Measurements from ENCODE around the gene UTRN. TPM values are rescaled to one million over a fixed set of nuclear protein-coding genes. Genes with fewer than 3 reads are reported as not detected.
A peak's percentile ranks its signal among the peaks of the same experiment; 100 is the strongest.

UTRN gene
- total and polyA plus RNA-seq, 7 experiments from 2014 or later = 46.7 to 280 (median 148) TPM

GRCh38 chr6:144314562-144314961 lies 29.4 kb downstream of the UTRN start:
- intact Hi-C loops (cut with micrococcal nuclease) = no loop called here
- H3K27ac Mint-ChIP-seq = no peak overlapping the region
- H3K36me3 ChIP-seq (ENCODE audit: control insufficient read depth in 2 of 3, insufficient read depth in 3 of 3, low read length in 3 of 3) = no peaks in the 10 kb centered on the region
- H3K4me3 ChIP-seq (ENCODE audit: low read length) = no peak overlapping the region
- peaks cover 0 to 38% (median 3%) of the 10 kb centered on the region in 7 donors for H3K4me1 Mint-ChIP-seq
- no peaks in the 10 kb centered on the region for H3K27me3 ChIP-seq (ENCODE audit: control insufficient read depth in 2 of 2, insufficient read depth in 2 of 2, low read length in 2 of 2)
- ATAC-seq (no peak), DNase-seq (no peak)
- H3K36me3 Mint-ChIP-seq = peaks cover 0 to 4% (median 0%) of the 10 kb centered on the region in 5 donors
- no peak overlapping the region for H3K4me3 Mint-ChIP-seq
- H3K27me3 Mint-ChIP-seq = peaks cover 0 to 6% (median 0%) of the 10 kb centered on the region in 5 donors
- CTCF ChIA-PET = no interaction called here
- H3K4me1 ChIP-seq (ENCODE audit: control insufficient read depth in 2 of 2, insufficient read depth in 2 of 2, low read length in 2 of 2) = no peaks in the 10 kb centered on the region
- no peak overlapping the region for H3K27ac ChIP-seq (ENCODE audit: low read depth, low read length)
- POLR2A ChIA-PET = interaction anchor here (1.2 kb wide), 1 partner anchor 28 kb away, joined by 4 read pairs; no protein-coding TSS in a partner anchor
- H3K9me3 ChIP-seq (ENCODE audit: control insufficient read depth in 2 of 3, low read length in 3 of 3) = no peaks in the 10 kb centered on the region
- peaks cover 0 to 2% (median 0%) of the 10 kb centered on the region in 11 donors for H3K9me3 Mint-ChIP-seq

GRCh38 chr6:144315226-144315980 lies 30.3 kb downstream of the UTRN start:
- Mint-ChIP-seq H3K4me1 (peaks cover 2 to 34% (median 5%) of the 10 kb centered on the region in 7 donors), H3K36me3 (no peaks in the 10 kb centered on the region), H3K4me3 (no peak overlapping the region), H3K27ac (no peak overlapping the region), H3K9me3 (no peaks in the 10 kb centered on the region), H3K27me3 (peaks cover 0 to 6% (median 0%) of the 10 kb centered on the region in 5 donors)
- ATAC-seq = no peak
- ChIA-PET CTCF (no interaction called here), POLR2A (no interaction called here)
- H3K36me3 ChIP-seq (ENCODE audit: control insufficient read depth in 2 of 3, insufficient read depth in 3 of 3, low read length in 3 of 3) = no peaks in the 10 kb centered on the region
- no peak for DNase-seq
- no peak overlapping the region for H3K27ac ChIP-seq (ENCODE audit: low read depth, low read length)
- no peaks in the 10 kb centered on the region for H3K4me1 ChIP-seq (ENCODE audit: control insufficient read depth in 2 of 2, insufficient read depth in 2 of 2, low read length in 2 of 2)
- intact Hi-C loops (cut with micrococcal nuclease) = no loop called here
- no peaks in the 10 kb centered on the region for H3K9me3 ChIP-seq (ENCODE audit: control insufficient read depth in 2 of 3, low read length in 3 of 3)
- H3K4me3 ChIP-seq (ENCODE audit: low read length) = no peak overlapping the region
- H3K27me3 ChIP-seq (ENCODE audit: control insufficient read depth in 2 of 2, insufficient read depth in 2 of 2, low read length in 2 of 2) = no peaks in the 10 kb centered on the region

GRCh38 chr6:144315981-144316861 lies 31.1 kb downstream of the UTRN start:
- Mint-ChIP-seq H3K27ac (no peak overlapping the region), H3K4me1 (peaks cover 3 to 35% (median 11%) of the 10 kb centered on the region in 7 donors), H3K4me3 (no peak overlapping the region), H3K27me3 (peaks cover 0 to 6% (median 0%) of the 10 kb centered on the region in 5 donors), H3K9me3 (no peaks in the 10 kb centered on the region), H3K36me3 (no peaks in the 10 kb centered on the region)
- ChIA-PET CTCF (no interaction called here), POLR2A (no interaction called here)
- H3K27ac ChIP-seq (ENCODE audit: low read depth, low read length) = no peak overlapping the region
- no peak for DNase-seq
- no peaks in the 10 kb centered on the region for H3K27me3 ChIP-seq (ENCODE audit: control insufficient read depth in 2 of 2, insufficient read depth in 2 of 2, low read length in 2 of 2)
- H3K9me3 ChIP-seq (ENCODE audit: control insufficient read depth in 2 of 3, low read length in 3 of 3) = no peaks in the 10 kb centered on the region
- H3K4me3 ChIP-seq (ENCODE audit: low read length) = no peak overlapping the region
- no peaks in the 10 kb centered on the region for H3K36me3 ChIP-seq (ENCODE audit: control insufficient read depth in 2 of 3, insufficient read depth in 3 of 3, low read length in 3 of 3)
- no peaks in the 10 kb centered on the region for H3K4me1 ChIP-seq (ENCODE audit: control insufficient read depth in 2 of 2, insufficient read depth in 2 of 2, low read length in 2 of 2)
- ATAC-seq = no peak
- intact Hi-C loops (cut with micrococcal nuclease) = loop anchor here in 1 of 2 donors (2.0 kb wide), 1 partner anchor 19 kb away; no protein-coding TSS in a partner anchor

- Histone ChIP-seq H3K27me3 (ENCODE audit: control insufficient read depth in 2 of 2, insufficient read depth in 2 of 2, low read length in 2 of 2) (no peaks in the 10 kb centered on the region), H3K4me1 (ENCODE audit: control insufficient read depth in 2 of 2, insufficient read depth in 2 of 2, low read length in 2 of 2) (no peaks in the 10 kb centered on the region), H3K4me3 (ENCODE audit: low read length) (no peak overlapping the region), H3K36me3 (ENCODE audit: control insufficient read depth in 2 of 3, insufficient read depth in 3 of 3, low read length in 3 of 3) (no peaks in the 10 kb centered on the region), H3K9me3 (ENCODE audit: control insufficient read depth in 2 of 3, low read length in 3 of 3) (no peaks in the 10 kb centered on the region), H3K27ac (ENCODE audit: low read depth, low read length) (no peak overlapping the region)
- ATAC-seq (no peak), DNase-seq (no peak)
- peak overlapping the region in 1 of 9 donors; percentile 45 for H3K27ac Mint-ChIP-seq
- intact Hi-C loops (cut with micrococcal nuclease) = loop anchor here in 1 of 2 donors (2.0 kb wide), 1 partner anchor 18 kb away; no protein-coding TSS in a partner anchor
- peaks cover 0 to 6% (median 0%) of the 10 kb centered on the region in 5 donors for H3K27me3 Mint-ChIP-seq
- H3K36me3 Mint-ChIP-seq = no peaks in the 10 kb centered on the region
- peaks cover 3 to 33% (median 11%) of the 10 kb centered on the region in 7 donors for H3K4me1 Mint-ChIP-seq
- no peak overlapping the region for H3K4me3 Mint-ChIP-seq
- ChIA-PET CTCF (no interaction called here), POLR2A (no interaction called here)
- no peaks in the 10 kb centered on the region for H3K9me3 Mint-ChIP-seq
Observed at GRCh38 chr6:144316862-144317195, 31.7 kb downstream of the UTRN start.

- Mint-ChIP-seq H3K27ac (no peak overlapping the region), H3K4me3 (no peak overlapping the region), H3K27me3 (peaks cover 0 to 2% (median 0%) of the 10 kb centered on the region in 5 donors), H3K4me1 (peaks cover 3 to 33% (median 11%) of the 10 kb centered on the region in 7 donors), H3K9me3 (no peaks in the 10 kb centered on the region), H3K36me3 (no peaks in the 10 kb centered on the region)
- Histone ChIP-seq H3K4me1 (ENCODE audit: control insufficient read depth in 2 of 2, insufficient read depth in 2 of 2, low read length in 2 of 2) (no peaks in the 10 kb centered on the region), H3K36me3 (ENCODE audit: control insufficient read depth in 2 of 3, insufficient read depth in 3 of 3, low read length in 3 of 3) (no peaks in the 10 kb centered on the region), H3K27me3 (ENCODE audit: control insufficient read depth in 2 of 2, insufficient read depth in 2 of 2, low read length in 2 of 2) (no peaks in the 10 kb centered on the region), H3K27ac (ENCODE audit: low read depth, low read length) (no peak overlapping the region), H3K4me3 (ENCODE audit: low read length) (no peak overlapping the region), H3K9me3 (ENCODE audit: control insufficient read depth in 2 of 3, low read length in 3 of 3) (no peaks in the 10 kb centered on the region)
- DNase-seq (no peak), ATAC-seq (no peak)
- intact Hi-C loops (cut with micrococcal nuclease) = loop anchor here in 1 of 2 donors (2.0 kb wide), 1 partner anchor 17 kb away; no protein-coding TSS in a partner anchor
- ChIA-PET CTCF (no interaction called here), POLR2A (no interaction called here)
Observed at GRCh38 chr6:144317736-144318135, 32.6 kb downstream of the UTRN start.

- intact Hi-C loops (cut with micrococcal nuclease) = no loop called here
- no peak overlapping the region for H3K27ac Mint-ChIP-seq
- H3K27me3 ChIP-seq (ENCODE audit: control insufficient read depth in 2 of 2, insufficient read depth in 2 of 2, low read length in 2 of 2) = no peaks in the 10 kb centered on the region
- CTCF ChIA-PET = no interaction called here
- ATAC-seq (no peak), DNase-seq (no peak)
- no peaks in the 10 kb centered on the region for H3K9me3 Mint-ChIP-seq
- H3K27me3 Mint-ChIP-seq = peaks cover 0 to 8% (median 0%) of the 10 kb centered on the region in 5 donors
- H3K4me1 ChIP-seq (ENCODE audit: control insufficient read depth in 2 of 2, insufficient read depth in 2 of 2, low read length in 2 of 2) = no peaks in the 10 kb centered on the region
- no peak overlapping the region for H3K4me3 ChIP-seq (ENCODE audit: low read length)
- peaks cover 3 to 33% (median 11%) of the 10 kb centered on the region in 7 donors for H3K4me1 Mint-ChIP-seq
- no peaks in the 10 kb centered on the region for H3K36me3 ChIP-seq (ENCODE audit: control insufficient read depth in 2 of 3, insufficient read depth in 3 of 3, low read length in 3 of 3)
- H3K36me3 Mint-ChIP-seq = no peaks in the 10 kb centered on the region
- POLR2A ChIA-PET = no interaction called here
- H3K4me3 Mint-ChIP-seq = no peak overlapping the region
- no peak overlapping the region for H3K27ac ChIP-seq (ENCODE audit: low read depth, low read length)
- H3K9me3 ChIP-seq (ENCODE audit: control insufficient read depth in 2 of 3, low read length in 3 of 3) = no peaks in the 10 kb centered on the region
Observed at GRCh38 chr6:144319211-144319610, 34.1 kb downstream of the UTRN start.

Data from naive thymus-derived CD4-positive, alpha-beta T cell (primary cell).